ENCODE data around the gene OR10H2.
"Not testable (repeated sequence)": the region's sequence is repeated elsewhere in the genome, so short reads cannot be mapped to it uniquely, and the experiment has no call there.

Gene OR10H2

GRCh38 chr19:15769586-15769985 is 41.8 kb downstream of the OR10H2 start:
- DNase-seq (ENCODE audit: low spot score): no peak

- DNase-seq (ENCODE audit: low spot score): not testable (repeated sequence)
These were observed 46.3 kb downstream of the OR10H2 start for GRCh38 chr19:15774159-15774558.

- DNase-seq (ENCODE audit: low spot score): no peak
These were observed 47.4 kb downstream of the OR10H2 start for GRCh38 chr19:15775249-15775648.

GRCh38 chr19:15776264-15776663 is 48.4 kb downstream of the OR10H2 start:
- DNase-seq (ENCODE audit: low spot score): no peak

GRCh38 chr19:15776991-15777970 is 49.5 kb downstream of the OR10H2 start:
- DNase-seq (ENCODE audit: low spot score): no peak
